Gastroesophageal sphincter (tissue), 4 donors: ENCODE data around the gene VWC2. TPM values are rescaled to one million over a fixed set of nuclear protein-coding genes. Genes with fewer than 3 reads are reported as not detected.
A peak's percentile ranks its signal among the peaks of the same experiment; 100 is the strongest.

Experiments used
- ATAC-seq: fragments of 150-250 bp; one replicate; pipeline ENCODE4 v1.9.1; 2016; ENCODE audit warnings: mild to moderate bottlenecking, moderate library complexity
- H3K27ac ChIP-seq, 4 donors: fragments of 200-600 bp; sonication (generic) in 3 of 4; 1 replicate in 3 of 4; 2 replicates in 1 of 4; pipeline ENCODE4 v1.5.1; 2016 to 2019
- H3K27me3 ChIP-seq: fragments of 200-600 bp; sonication (generic); one replicate; pipeline ENCODE4 v1.5.1; 2019
- H3K36me3 ChIP-seq, 2 donors: fragments of 200-600 bp; sonication (generic); one replicate each; pipeline ENCODE4 v1.5.1; 2019; ENCODE audit warnings: control low read depth in 1 of 2
- H3K4me1 ChIP-seq, 3 donors: fragments of 200-600 bp; sonication (generic); 1 replicate in 2 of 3; 2 replicates in 1 of 3; pipeline ENCODE4 v1.5.1; 2016 to 2019; ENCODE audit warnings: control low read depth in 2 of 3
- H3K4me3 ChIP-seq, 2 donors: fragments of 200-600 bp; sonication (generic); one replicate each; pipeline ENCODE4 v1.5.1; 2019; ENCODE audit warnings: mild to moderate bottlenecking in 1 of 2, moderate library complexity in 1 of 2
- H3K9me3 ChIP-seq, 3 donors: fragments of 200-600 bp; sonication (generic); one replicate each; pipeline ENCODE4 v1.5.1; 2017 to 2019; ENCODE audit warnings: control low read depth in 2 of 3
- EP300 ChIP-seq: sonication (generic); formaldehyde crosslinking; IDR thresholded peaks from one replicate; pipeline ENCODE4 v1.6.1; 2017; ENCODE audit warnings: antibody characterized with exemption, mild to moderate bottlenecking
- POLR2A ChIP-seq, 2 donors: fragments of 450-650 bp; IDR thresholded peaks; one replicate each; pipeline ENCODE4 v1.6.1; 2017; ENCODE audit warnings: antibody characterized with exemption in 2 of 2, mild to moderate bottlenecking in 2 of 2, moderate library complexity in 1 of 2
- POLR2AphosphoS5 ChIP-seq: sonication (generic); formaldehyde crosslinking; IDR thresholded peaks from one replicate; pipeline ENCODE4 v1.6.1; 2017; ENCODE audit warnings: antibody characterized with exemption
- WGBS, 2 donors: methylation state at CpG; one replicate each; pipeline ENCODE4 v1.1.5; 2018; ENCODE audit warnings: low coverage in 1 of 2; 5-methylcytosine and 5-hydroxymethylcytosine counted together
- total RNA-seq, 4 donors: library from RNA; depleted of rRNA; stranded (reverse); fragments of >200 nt; gene quantifications; one replicate each; pipeline ENCODE4 v1.1.0, GENCODE V29; 2016
- TF ChIP-seq, protein P1 (sequence below), 4 experiments: fragments of 200-600 bp in 2 of 4; fragments of 450-650 bp in 2 of 4; sonication (generic) in 1 of 4; IDR thresholded peaks; one replicate each; pipeline ENCODE4 v1.5.1; 2017 to 2019; ENCODE audit warnings: antibody characterized with exemption in 4 of 4, mild to moderate bottlenecking in 2 of 4, moderate library complexity in 2 of 4

VWC2 gene
- total RNA-seq, 4 donors from 2014 or later, result 0.08 to 0.13 TPM; not detected in 2

DNA sequence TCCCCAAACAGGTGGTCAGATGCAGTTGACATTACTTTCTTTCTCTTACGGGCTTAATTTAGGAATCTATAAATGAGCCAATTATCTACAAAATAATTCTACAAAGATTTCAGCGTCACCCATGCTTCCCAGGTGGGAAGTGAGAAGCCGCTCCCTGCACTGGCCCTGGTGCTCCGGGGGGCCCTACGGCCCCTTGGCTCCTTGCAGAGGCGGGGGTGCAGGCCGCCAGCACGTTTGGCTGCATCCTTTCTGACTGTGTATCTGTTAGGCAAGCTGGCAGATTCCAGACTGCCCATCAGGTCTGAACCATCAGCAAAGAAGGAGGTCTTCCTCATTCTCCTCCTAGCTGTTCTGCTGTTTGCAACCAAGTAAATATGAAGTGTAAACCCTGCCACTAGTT lies 16.3 kb downstream of the VWC2 start:
- no peak overlapping the region for H3K4me3 ChIP-seq
- TF ChIP-seq, protein P1, sequence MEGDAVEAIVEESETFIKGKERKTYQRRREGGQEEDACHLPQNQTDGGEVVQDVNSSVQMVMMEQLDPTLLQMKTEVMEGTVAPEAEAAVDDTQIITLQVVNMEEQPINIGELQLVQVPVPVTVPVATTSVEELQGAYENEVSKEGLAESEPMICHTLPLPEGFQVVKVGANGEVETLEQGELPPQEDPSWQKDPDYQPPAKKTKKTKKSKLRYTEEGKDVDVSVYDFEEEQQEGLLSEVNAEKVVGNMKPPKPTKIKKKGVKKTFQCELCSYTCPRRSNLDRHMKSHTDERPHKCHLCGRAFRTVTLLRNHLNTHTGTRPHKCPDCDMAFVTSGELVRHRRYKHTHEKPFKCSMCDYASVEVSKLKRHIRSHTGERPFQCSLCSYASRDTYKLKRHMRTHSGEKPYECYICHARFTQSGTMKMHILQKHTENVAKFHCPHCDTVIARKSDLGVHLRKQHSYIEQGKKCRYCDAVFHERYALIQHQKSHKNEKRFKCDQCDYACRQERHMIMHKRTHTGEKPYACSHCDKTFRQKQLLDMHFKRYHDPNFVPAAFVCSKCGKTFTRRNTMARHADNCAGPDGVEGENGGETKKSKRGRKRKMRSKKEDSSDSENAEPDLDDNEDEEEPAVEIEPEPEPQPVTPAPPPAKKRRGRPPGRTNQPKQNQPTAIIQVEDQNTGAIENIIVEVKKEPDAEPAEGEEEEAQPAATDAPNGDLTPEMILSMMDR (IDR thresholded peaks at IDR 0.05), result no peak
- TF ChIP-seq POLR2A (IDR thresholded peaks at IDR 0.05) (no peak), POLR2AphosphoS5 (no peak), EP300 (no peak)
- WGBS, 2 donors, result 36 to 70% methylated on average over 2 to 3 of the region's 8 CpGs
- H3K27ac ChIP-seq, result no peak overlapping the region
- H3K27me3 ChIP-seq, result peaks cover 15% of the 10 kb centered on the region
- no peak for ATAC-seq
- no peaks in the 10 kb centered on the region for H3K4me1 ChIP-seq
- H3K36me3 ChIP-seq, result no peaks in the 10 kb centered on the region
- no peaks in the 10 kb centered on the region for H3K9me3 ChIP-seq

DNA sequence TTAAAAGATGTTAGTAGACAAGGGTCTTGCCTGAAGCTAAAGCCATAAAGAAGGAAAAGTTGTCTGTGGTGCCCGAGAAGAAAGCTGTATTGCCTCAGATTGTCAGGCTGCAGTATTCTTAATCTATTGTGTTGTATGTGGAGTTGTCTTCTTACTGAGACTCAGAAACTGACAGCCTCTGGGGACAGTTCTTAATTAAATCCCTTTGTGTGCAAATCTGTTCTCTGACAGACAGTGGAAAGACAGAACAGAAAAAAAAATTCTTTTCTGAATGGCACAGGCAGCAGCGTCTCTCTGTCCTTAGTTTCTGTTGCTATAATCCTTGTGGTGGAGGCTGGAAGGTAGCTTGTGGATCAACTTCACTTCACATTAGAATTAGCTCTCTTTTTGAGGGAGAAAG lies 16.8 kb downstream of the VWC2 start:
- H3K36me3 ChIP-seq, result no peaks in the 10 kb centered on the region
- no peaks in the 10 kb centered on the region for H3K9me3 ChIP-seq
- WGBS, 2 donors, result 48 to 61% methylated on average over 2 of the region's 2 CpGs
- peaks cover 15% of the 10 kb centered on the region for H3K27me3 ChIP-seq
- H3K4me3 ChIP-seq, result no peak overlapping the region
- no peak for TF ChIP-seq EP300
- TF ChIP-seq, protein P1 (IDR thresholded peaks at IDR 0.05), result no peak
- TF ChIP-seq POLR2AphosphoS5, result no peak
- TF ChIP-seq POLR2A (IDR thresholded peaks at IDR 0.05), result no peak
- no peaks in the 10 kb centered on the region for H3K4me1 ChIP-seq
- no peak overlapping the region for H3K27ac ChIP-seq
- no peak for ATAC-seq

DNA sequence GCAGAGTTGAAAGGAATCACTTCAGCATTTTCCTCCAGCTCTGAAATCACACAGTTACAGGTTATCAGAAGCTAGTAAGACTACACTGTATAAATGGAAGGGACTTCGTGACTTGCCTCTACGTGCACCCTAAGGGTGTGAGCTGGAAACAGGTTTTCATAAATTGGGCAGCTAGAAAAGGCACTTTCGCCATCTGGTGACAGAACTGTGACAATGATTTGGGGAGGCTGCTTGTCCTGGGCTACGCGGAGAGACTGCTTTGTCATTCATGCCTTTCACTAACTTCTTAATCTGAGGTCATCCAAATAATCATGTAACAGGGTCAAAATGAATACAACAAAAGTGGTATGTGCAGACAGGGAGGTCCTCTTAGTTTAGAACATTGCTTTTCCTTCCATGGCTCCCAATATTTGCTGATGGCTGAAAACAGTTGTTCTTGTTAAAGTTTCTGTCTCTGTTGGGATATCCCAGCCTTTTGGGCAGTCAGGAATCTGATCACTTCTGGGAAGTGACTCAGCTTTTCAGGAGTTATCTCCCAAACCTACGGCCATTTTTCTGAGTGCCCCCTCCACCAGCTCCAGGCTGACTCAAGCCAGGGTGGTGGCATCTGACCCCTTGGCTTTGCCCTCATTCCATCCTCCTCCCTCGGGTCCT lies 17.8 kb downstream of the VWC2 start:
- H3K9me3 ChIP-seq, result no peaks in the 10 kb centered on the region
- no peak overlapping the region for H3K4me3 ChIP-seq
- no peaks in the 10 kb centered on the region for H3K36me3 ChIP-seq
- H3K27me3 ChIP-seq, result peaks cover 15% of the 10 kb centered on the region
- H3K4me1 ChIP-seq, result no peaks in the 10 kb centered on the region
- WGBS, 2 donors, result 13 to 35% methylated on average over 7 of the region's 7 CpGs
- H3K27ac ChIP-seq, result no peak overlapping the region
- no peak for TF ChIP-seq EP300
- no peak for TF ChIP-seq POLR2AphosphoS5
- no peak for TF ChIP-seq POLR2A (IDR thresholded peaks at IDR 0.05)
- TF ChIP-seq, protein P1 (IDR thresholded peaks at IDR 0.05), result peak in 1 of 4 experiments; percentile 21
- no peak for ATAC-seq

DNA sequence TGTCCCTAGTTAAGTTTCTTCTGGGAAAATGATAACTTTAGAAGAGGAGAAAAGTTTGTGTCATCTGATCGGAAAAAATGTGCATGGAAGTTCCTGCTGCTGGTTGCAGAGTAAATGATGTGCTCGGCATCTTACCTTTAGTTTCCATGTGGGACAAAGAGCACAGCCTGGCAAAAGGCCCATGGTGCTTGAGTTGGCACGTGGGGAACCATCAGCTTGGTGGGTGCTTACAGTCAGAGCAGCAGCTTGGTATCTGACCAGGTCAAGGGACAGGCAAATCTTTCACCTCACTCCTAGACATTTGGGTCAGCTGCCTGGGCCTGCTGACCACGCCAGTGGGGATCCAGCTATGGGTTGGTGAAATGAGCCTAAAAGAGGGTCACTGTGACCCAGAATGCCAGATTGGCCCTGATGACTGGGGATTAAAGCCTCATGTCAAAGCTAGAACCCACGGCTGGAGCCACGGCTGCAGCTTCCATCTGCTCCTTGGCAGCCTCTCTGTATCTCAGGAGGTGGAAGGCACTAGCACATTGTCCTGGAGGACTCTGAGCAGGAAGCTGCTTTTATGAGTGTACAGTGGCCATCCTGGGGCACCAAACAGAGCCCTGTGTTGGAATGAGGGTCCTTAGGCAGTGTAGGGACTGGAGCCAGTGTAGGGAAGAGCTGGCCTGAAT lies 24.7 kb downstream of the VWC2 start:
- H3K4me1 ChIP-seq, result no peaks in the 10 kb centered on the region
- no peaks in the 10 kb centered on the region for H3K9me3 ChIP-seq
- no peak overlapping the region for H3K27ac ChIP-seq
- no peaks in the 10 kb centered on the region for H3K36me3 ChIP-seq
- no peak overlapping the region for H3K4me3 ChIP-seq
- ATAC-seq, result no peak
- TF ChIP-seq POLR2AphosphoS5 (no peak), POLR2A (IDR thresholded peaks at IDR 0.05) (no peak), EP300 (no peak)
- TF ChIP-seq, protein P1 (IDR thresholded peaks at IDR 0.05), result no peak
- WGBS, 2 donors, result 80 to 100% methylated on average over 1 to 3 of the region's 6 CpGs
- peaks cover 10% of the 10 kb centered on the region for H3K27me3 ChIP-seq

DNA sequence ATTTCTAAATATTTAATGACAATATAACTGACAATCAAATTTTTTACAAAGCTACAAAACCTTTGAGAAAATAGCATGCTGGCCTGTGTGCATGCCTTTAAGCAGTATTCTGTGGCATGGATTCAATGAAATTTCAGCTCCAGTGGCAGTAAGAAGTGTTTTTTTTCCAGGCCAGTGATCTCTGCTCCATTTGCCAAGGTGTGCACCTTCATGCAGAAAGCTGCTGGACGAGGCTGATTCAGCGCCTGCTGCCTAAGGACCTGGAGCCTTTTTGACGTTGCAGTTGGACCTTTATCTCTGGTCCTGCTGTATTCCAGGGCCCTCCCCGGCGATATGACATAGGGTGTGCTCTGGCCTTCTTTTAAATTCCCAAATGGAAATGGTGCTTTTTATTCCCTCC lies 26.6 kb downstream of the VWC2 start:
- no peak for ATAC-seq
- Histone ChIP-seq H3K9me3 (no peaks in the 10 kb centered on the region), H3K4me3 (no peak overlapping the region), H3K27ac (no peak overlapping the region), H3K4me1 (no peaks in the 10 kb centered on the region), H3K36me3 (no peaks in the 10 kb centered on the region), H3K27me3 (peaks cover 6% of the 10 kb centered on the region)
- WGBS, 2 donors, result 77 to 93% methylated on average over 3 to 5 of the region's 5 CpGs
- no peak for TF ChIP-seq EP300
- no peak for TF ChIP-seq POLR2A (IDR thresholded peaks at IDR 0.05)
- TF ChIP-seq, protein P1 (IDR thresholded peaks at IDR 0.05), result no peak
- TF ChIP-seq POLR2AphosphoS5, result no peak
